Measurements from ENCODE around the gene CUBN. TPM values are rescaled to one million over a fixed set of nuclear protein-coding genes. Genes with fewer than 3 reads are reported as not detected.

The CUBN gene
- total and polyA plus RNA-seq, 10 of the 15 experiments (the other 5 are each of a cell fraction or from before 2014, with no cell fraction given): under 0.01 to 0.14 (median 0.02) TPM; not detected in 6

GRCh38 chr10:16913266-16913665 lies 216.3 kb downstream of the CUBN start:
- SMC1A ChIA-PET (ENCODE audit: uncharacterized antibody, unreplicated experiment): no interaction called here

More at GRCh38 chr10:16913266-16913665, 216.3 kb downstream of the CUBN start:
- Histone ChIP-seq H3K9me3 (replicated peaks; ENCODE audit: control insufficient read depth, insufficient read depth, low read length) (no peaks in the 10 kb centered on the region), H3K27me3 (replicated peaks in 1 of 2; ENCODE audit: control insufficient read depth in 2 of 2, insufficient read depth in 2 of 2, low read length in 1 of 2) (no peaks in the 10 kb centered on the region), H3K4me2 (ENCODE audit: control insufficient read depth, insufficient read depth) (no peak overlapping the region), H3K27ac (ENCODE audit: control insufficient read depth, insufficient read depth) (no peak overlapping the region), H3K4me3 (no peak overlapping the region), H3K36me3 (ENCODE audit: control insufficient read depth in 2 of 2, insufficient read depth in 2 of 2, low read length in 1 of 2) (no peaks in the 10 kb centered on the region), H3K79me2 (ENCODE audit: control insufficient read depth, insufficient read depth, low read length) (no peaks in the 10 kb centered on the region), H3K4me1 (ENCODE audit: control insufficient read depth, insufficient read depth, low read length) (no peaks in the 10 kb centered on the region), H4K20me1 (ENCODE audit: control insufficient read depth, insufficient read depth) (no peaks in the 10 kb centered on the region), H2AFZ (ENCODE audit: control insufficient read depth, low read depth, low read length) (no peak overlapping the region), H3K9ac (ENCODE audit: control insufficient read depth, insufficient read depth, low read length) (no peak overlapping the region)
- in situ Hi-C loops (cut with MboI) (no loop called here), intact Hi-C loops (cut with micrococcal nuclease; ENCODE audit: unreplicated experiment) (no loop called here)
- DNase-seq (ENCODE audit: low read depth, low spot score) (no peak), FAIRE-seq (no peak), ATAC-seq (no peak)
- ChIA-PET POLR2A (no interaction called here), CTCF (no interaction called here), RAD21 (ENCODE audit: unreplicated experiment) (no interaction called here)
- 36% methylated on average over 4 of the region's 4 CpGs for WGBS (ENCODE audit: insufficient coverage, insufficient replicate concordance, low lambda C conversion rate, missing lambda C conversion rate)
- TF ChIP-seq PAX8 (IDR thresholded peaks at IDR 0.05): no peak
- TF ChIP-seq ASH2L (IDR thresholded peaks at IDR 0.05; ENCODE audit: borderline replicate concordance, low read depth): no peak
- TF ChIP-seq, protein P1, sequence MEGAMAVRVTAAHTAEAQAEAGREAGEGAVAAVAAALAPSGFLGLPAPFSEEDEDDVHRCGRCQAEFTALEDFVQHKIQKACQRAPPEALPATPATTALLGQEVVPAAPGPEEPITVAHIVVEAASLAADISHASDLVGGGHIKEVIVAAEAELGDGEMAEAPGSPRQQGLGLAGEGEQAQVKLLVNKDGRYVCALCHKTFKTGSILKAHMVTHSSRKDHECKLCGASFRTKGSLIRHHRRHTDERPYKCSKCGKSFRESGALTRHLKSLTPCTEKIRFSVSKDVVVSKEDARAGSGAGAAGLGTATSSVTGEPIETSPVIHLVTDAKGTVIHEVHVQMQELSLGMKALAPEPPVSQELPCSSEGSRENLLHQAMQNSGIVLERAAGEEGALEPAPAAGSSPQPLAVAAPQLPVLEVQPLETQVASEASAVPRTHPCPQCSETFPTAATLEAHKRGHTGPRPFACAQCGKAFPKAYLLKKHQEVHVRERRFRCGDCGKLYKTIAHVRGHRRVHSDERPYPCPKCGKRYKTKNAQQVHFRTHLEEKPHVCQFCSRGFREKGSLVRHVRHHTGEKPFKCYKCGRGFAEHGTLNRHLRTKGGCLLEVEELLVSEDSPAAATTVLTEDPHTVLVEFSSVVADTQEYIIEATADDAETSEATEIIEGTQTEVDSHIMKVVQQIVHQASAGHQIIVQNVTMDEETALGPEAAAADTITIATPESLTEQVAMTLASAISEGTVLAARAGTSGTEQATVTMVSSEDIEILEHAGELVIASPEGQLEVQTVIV (IDR thresholded peaks at IDR 0.05; ENCODE audit: borderline replicate concordance, partially characterized antibody): no peak
- no peak for TF ChIP-seq ZZZ3 (IDR thresholded peaks at IDR 0.05; ENCODE audit: control insufficient read depth, insufficient read length, low read depth)
- TF ChIP-seq POLR2A (IDR thresholded peaks at IDR 0.05; ENCODE audit: low read depth, low read length): no peak
- TF ChIP-seq ZNF687 (IDR thresholded peaks at IDR 0.05): no peak
- no peak for TF ChIP-seq WRNIP1 (IDR thresholded peaks at IDR 0.05; ENCODE audit: borderline replicate concordance, low read depth, low read length)
- no peak for TF ChIP-seq KLF5 (IDR thresholded peaks at IDR 0.05; ENCODE audit: partially characterized antibody)
- TF ChIP-seq SRF (IDR thresholded peaks at IDR 0.05; ENCODE audit: low read depth in 2 of 2, low read length in 2 of 2): no peak
- TF ChIP-seq FOXK2 (IDR thresholded peaks at IDR 0.05): no peak
- TF ChIP-seq NFIC (IDR thresholded peaks at IDR 0.05; ENCODE audit: low read depth, low read length): no peak
- no peak for TF ChIP-seq MXI1 (IDR thresholded peaks at IDR 0.05; ENCODE audit: low read depth, low read length)
- no peak for TF ChIP-seq DPF2 (IDR thresholded peaks at IDR 0.05)
- TF ChIP-seq CTCF (IDR thresholded peaks at IDR 0.05 in 2 of 3, conservative IDR thresholded peaks at IDR 0.05 in 1 of 3; ENCODE audit: control insufficient read depth in 2 of 3, extremely low read depth in 1 of 3, insufficient read depth in 1 of 3, low read depth in 3 of 3, low read length in 3 of 3): no peak
- TF ChIP-seq CEBPB (IDR thresholded peaks at IDR 0.05; ENCODE audit: borderline replicate concordance in 1 of 2, low read depth in 2 of 2, low read length in 2 of 2): no peak
- TF ChIP-seq CREM (IDR thresholded peaks at IDR 0.05; ENCODE audit: low read depth): no peak
- BruUV-seq (replicated peaks): no TSS peak

Data from GM12878 (cell line).